HepG2 (cell line): ENCODE data around the gene RNASE8. TPM values are rescaled to one million over a fixed set of nuclear protein-coding genes. Genes with fewer than 3 reads are reported as not detected.

Experiments
- ATAC-seq: fragments of 200-7000 bp; cut with Tn5 transposase; 3 replicates; pipeline ENCODE4 v1.9.1; 2020; ENCODE audit warnings: mild to moderate bottlenecking, moderate library complexity
- BruUV-seq: library from RNA; stranded (reverse); fragments of 400-500 nt; replicated peaks from 2 replicates; lab custom pipeline; 2021; lab: Mats Ljungman, UMichigan
- CTCF ChIA-PET: fragments of 300-600 bp; formaldehyde crosslinking; extraction: SDS; loops from one replicate; lab custom pipeline; 2021; ENCODE audit warnings: low total read pairs, inconsistent platforms, low intra/inter-chr PET ratio; lab: Yijun Ruan, JAX
- POLR2A ChIA-PET: fragments of 350-600 bp; sonication (Branson Sonifier 250); formaldehyde crosslinking; loops from one replicate; lab custom pipeline; 2020; ENCODE audit warnings: antibody characterized with exemption, inconsistent platforms; lab: Yijun Ruan, JAX
- DNase-seq: peaks from one replicate; pipeline ENCODE4 v3.0.0-alpha.2; 2015; ENCODE audit warnings: low spot score
- FAIRE-seq: peaks from 3 replicates; lab custom pipeline; 2011; peaks lifted over from hg19 to GRCh38; lab: Jason Lieb, UNC
- H2AFZ ChIP-seq: one replicate; pipeline ENCODE4 v1.6.1; 2011; ENCODE audit warnings: low read length, inconsistent platforms
- H3K27ac ChIP-seq: fragments of 300-600 bp; 3 replicates; pipeline ENCODE4 v1.8.0; 2011; ENCODE audit warnings: mixed run types, mild to moderate bottlenecking, mixed read lengths, low read length, inconsistent platforms; ENCODE audit not compliant: insufficient read depth; ENCODE audit errors: extremely low read length
- H3K27me3 ChIP-seq, 2 experiments: fragments of 200-600 bp in 1 of 2; 2 replicates in 1 of 2; 3 replicates in 1 of 2; pipeline versions ENCODE4 v1.6.0 to v1.8.0; 2011; ENCODE audit warnings: low read length in 2 of 2, mild to moderate bottlenecking in 2 of 2, moderate library complexity in 2 of 2, inconsistent platforms in 1 of 2; ENCODE audit not compliant: insufficient read depth in 2 of 2, control insufficient read depth in 1 of 2
- H3K36me3 ChIP-seq, 2 experiments: fragments of 200-600 bp in 1 of 2; replicated peaks in 1 of 2; 2 replicates in 1 of 2; 3 replicates in 1 of 2; pipeline versions ENCODE4 v1.5.1 to v1.8.0; 2011; ENCODE audit warnings: low read length in 2 of 2, inconsistent platforms in 1 of 2; ENCODE audit not compliant: insufficient read depth in 2 of 2, control insufficient read depth in 1 of 2
- H3K4me1 ChIP-seq: 2 replicates; pipeline ENCODE4 v1.5.1; 2012; ENCODE audit warnings: low read length, inconsistent platforms; ENCODE audit not compliant: insufficient read depth
- H3K4me2 ChIP-seq: 2 replicates; pipeline ENCODE4 v1.6.0; 2011; ENCODE audit warnings: low read depth, low read length, inconsistent platforms
- H3K4me3 ChIP-seq, 3 experiments: fragments of 200-600 bp in 1 of 3; sonication (generic), shearing (Covaris generic) in 1 of 3; replicated peaks in 1 of 3; 2 replicates each; pipeline ENCODE4 v1.5.1; 2011 to 2016; ENCODE audit warnings: low read length in 3 of 3, inconsistent platforms in 2 of 3, low read depth in 2 of 3, mild to moderate bottlenecking in 2 of 3, control low read depth in 1 of 3, mixed read lengths in 1 of 3; ENCODE audit not compliant: insufficient read depth in 1 of 3
- H3K79me2 ChIP-seq: one replicate; pipeline ENCODE4 v1.6.1; 2011; ENCODE audit warnings: low read length, inconsistent platforms; ENCODE audit not compliant: insufficient read depth
- H3K9ac ChIP-seq: 2 replicates; pipeline ENCODE4 v1.6.0; 2011; ENCODE audit warnings: mild to moderate bottlenecking, low read depth, low read length, inconsistent platforms; ENCODE audit not compliant: insufficient read depth
- H3K9me3 ChIP-seq: 2 replicates; pipeline ENCODE4 v1.5.1; 2012; ENCODE audit warnings: mild to moderate bottlenecking, low read length
- H4K20me1 ChIP-seq: 2 replicates; pipeline ENCODE4 v1.6.0; 2011; ENCODE audit warnings: inconsistent platforms, mild to moderate bottlenecking, low read length, moderate library complexity; ENCODE audit not compliant: insufficient read depth
- HMG20A ChIP-seq: IDR thresholded peaks from 2 replicates; pipeline ENCODE4 v1.6.1; 2016; ENCODE audit warnings: borderline replicate concordance
- HOXA3 ChIP-seq: sonication (generic); formaldehyde crosslinking; IDR thresholded peaks from 2 replicates; pipeline ENCODE4 v1.5.0; 2020; ENCODE audit warnings: missing genetic modification reagents
- MBNL3 ChIP-seq: fragments of 250-450 bp; sonication (Bioruptor Pico); conservative IDR thresholded peaks from 2 replicates; pipeline ENCODE4 v1.8.0; 2022; ENCODE audit warnings: mild to moderate bottlenecking, inconsistent platforms
- RORA ChIP-seq: sonication (generic); formaldehyde crosslinking; IDR thresholded peaks from 2 replicates; pipeline ENCODE4 v1.5.0; 2020; ENCODE audit warnings: mild to moderate bottlenecking, missing genetic modification reagents, moderate library complexity
- SOX5 ChIP-seq: IDR thresholded peaks from 2 replicates; pipeline ENCODE4 v1.6.1; 2016; ENCODE audit warnings: borderline replicate concordance
- TEAD3 ChIP-seq: optimal IDR thresholded peaks from 2 replicates; pipeline ENCODE3; 2016; ENCODE audit warnings: borderline replicate concordance
- ZNF563 ChIP-seq: sonication (generic); formaldehyde crosslinking; IDR thresholded peaks from 2 replicates; pipeline ENCODE4 v1.8.0; 2022; ENCODE audit warnings: mild to moderate bottlenecking, moderate library complexity, missing genetic modification reagents
- ZNF616 ChIP-seq: sonication (generic); formaldehyde crosslinking; IDR thresholded peaks from 2 replicates; pipeline ENCODE4 v1.5.0; 2020; ENCODE audit warnings: low read depth, mild to moderate bottlenecking, missing genetic modification reagents
- WGBS: methylation state at CpG from one replicate; pipeline ENCODE4 v1.1.6; 2017; ENCODE audit warnings: low lambda C conversion rate; 5-methylcytosine and 5-hydroxymethylcytosine counted together
- in situ Hi-C: cut with HindIII; loops from 2 replicates; pipeline ENCODE4 v1.10.0; 2017; ENCODE audit warnings: low pct_unique_long_range_greater_than_20kb; ENCODE audit not compliant: extremely low pct_ligation_motif_present
- intact Hi-C: fragments of 100-400 bp; cut with micrococcal nuclease; formaldehyde crosslinking; loops from one replicate; pipeline ENCODE4 v1.10.0; 2022; ENCODE audit not compliant: unreplicated experiment
- polyA plus RNA-seq, 8 experiments: library from polyadenylated mRNA; depleted of rRNA in 3 of 8; stranded (reverse) in 7 of 8; unstranded in 1 of 8; fragments of >200 nt; fragmentation: Illumina TruSeq in 4 of 8; extraction: Trizol in 4 of 8; gene quantifications; 2 replicates each; pipeline versions ENCODE4 v1.2.1 to v1.2.3, GENCODE V29; 2011 to 2016; ENCODE audit warnings: low read depth in 4 of 8, missing spikeins in 1 of 8, mixed read lengths in 1 of 8; ENCODE audit not compliant: insufficient read depth in 1 of 8
- total RNA-seq, 5 experiments: library from RNA; depleted of rRNA; stranded (reverse); fragments of >200 nt; fragmentation: Illumina TruSeq; extraction: Trizol; gene quantifications; 2 replicates each; pipeline ENCODE4 v1.2.3, GENCODE V29; 2016; ENCODE audit warnings: low read depth in 1 of 5
- TF ChIP-seq, protein P1 (sequence below): conservative IDR thresholded peaks from 2 replicates; pipeline ENCODE4 v1.6.1; 2018; ENCODE audit warnings: missing genetic modification reagents
- TF ChIP-seq, protein P2 (sequence below): sonication (generic); formaldehyde crosslinking; conservative IDR thresholded peaks from 2 replicates; pipeline ENCODE4 v1.4.0; 2020; ENCODE audit warnings: missing genetic modification reagents

The RNASE8 gene
- total and polyA plus RNA-seq, 2 of the 13 experiments (the other 11 are each of a cell fraction or from before 2014, with no cell fraction given) = not detected

DNA sequence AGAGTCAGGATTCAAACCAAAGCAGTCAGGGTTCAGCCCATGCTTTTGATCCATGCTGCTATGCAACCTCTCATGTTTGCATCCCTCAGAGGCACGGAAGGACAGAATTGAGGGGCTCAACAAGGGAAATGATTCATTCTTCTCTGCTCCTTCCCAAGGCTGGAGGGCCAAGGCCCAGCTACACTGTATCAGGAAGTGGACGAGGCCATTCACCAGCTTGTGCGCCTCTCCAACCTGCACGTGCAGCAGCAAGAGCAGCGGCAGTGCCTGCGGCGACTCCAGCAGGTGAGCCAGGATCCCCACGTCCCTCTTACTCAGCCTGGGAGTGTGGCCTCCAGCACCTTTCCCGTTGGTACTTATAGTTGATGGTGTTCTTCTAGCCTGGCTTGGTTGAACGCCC, 21.1 kb downstream of the RNASE8 start:
- H3K36me3 ChIP-seq = peaks cover 47 to 71% of the 10 kb centered on the region in 2 experiments
- FAIRE-seq = no peak
- in situ Hi-C loops (no loop called here), intact Hi-C loops (no loop called here)
- WGBS = 90% methylated on average over 10 of the region's 10 CpGs
- no peak overlapping the region for H3K9ac ChIP-seq
- ChIA-PET POLR2A (interaction anchor here (1.1 to 1.9 kb wide), 2 partner anchors 8 to 14 kb away, joined by 4 to 14 read pairs; partner anchors contain the start of gene ARHGEF40), CTCF (no interaction called here)
- no peaks in the 10 kb centered on the region for H3K79me2 ChIP-seq
- H3K27me3 ChIP-seq = no peaks in the 10 kb centered on the region
- no peak overlapping the region for H2AFZ ChIP-seq
- H3K4me1 ChIP-seq = peaks cover 9% of the 10 kb centered on the region; the same call in 1 of the 2 replicates
- no peaks in the 10 kb centered on the region for H4K20me1 ChIP-seq
- no peak for DNase-seq
- ATAC-seq = no peak
- H3K9me3 ChIP-seq = no peaks in the 10 kb centered on the region
- no peak overlapping the region for H3K4me3 ChIP-seq
- H3K4me2 ChIP-seq = no peak overlapping the region
- no peak overlapping the region for H3K27ac ChIP-seq
- TF ChIP-seq HMG20A (CRISPR knock-in tag) (no peak), ZNF616 (no peak), TEAD3 (CRISPR knock-in tag) (no peak), ZNF563 (CRISPR knock-in tag) (no peak), HOXA3 (CRISPR knock-in tag) (no peak), MBNL3 (no peak), RORA (no peak), SOX5 (no peak)
- TF ChIP-seq, protein P1, sequence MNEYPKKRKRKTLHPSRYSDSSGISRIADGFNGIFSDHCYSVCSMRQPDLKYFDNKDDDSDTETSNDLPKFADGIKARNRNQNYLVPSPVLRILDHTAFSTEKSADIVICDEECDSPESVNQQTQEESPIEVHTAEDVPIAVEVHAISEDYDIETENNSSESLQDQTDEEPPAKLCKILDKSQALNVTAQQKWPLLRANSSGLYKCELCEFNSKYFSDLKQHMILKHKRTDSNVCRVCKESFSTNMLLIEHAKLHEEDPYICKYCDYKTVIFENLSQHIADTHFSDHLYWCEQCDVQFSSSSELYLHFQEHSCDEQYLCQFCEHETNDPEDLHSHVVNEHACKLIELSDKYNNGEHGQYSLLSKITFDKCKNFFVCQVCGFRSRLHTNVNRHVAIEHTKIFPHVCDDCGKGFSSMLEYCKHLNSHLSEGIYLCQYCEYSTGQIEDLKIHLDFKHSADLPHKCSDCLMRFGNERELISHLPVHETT (CRISPR knock-in tag) = no peak
- TF ChIP-seq, protein P2, sequence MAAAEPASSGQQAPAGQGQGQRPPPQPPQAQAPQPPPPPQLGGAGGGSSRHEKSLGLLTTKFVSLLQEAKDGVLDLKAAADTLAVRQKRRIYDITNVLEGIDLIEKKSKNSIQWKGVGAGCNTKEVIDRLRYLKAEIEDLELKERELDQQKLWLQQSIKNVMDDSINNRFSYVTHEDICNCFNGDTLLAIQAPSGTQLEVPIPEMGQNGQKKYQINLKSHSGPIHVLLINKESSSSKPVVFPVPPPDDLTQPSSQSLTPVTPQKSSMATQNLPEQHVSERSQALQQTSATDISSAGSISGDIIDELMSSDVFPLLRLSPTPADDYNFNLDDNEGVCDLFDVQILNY (CRISPR knock-in tag) = no peak
- BruUV-seq = no TSS peak
